HFF-Myc (cell line): ENCODE data around the gene DENND11.

Experiments
- DNase-seq: peaks from one replicate; pipeline ENCODE4 v3.0.0-alpha.2; 2011; ENCODE audit warnings: low read depth; ENCODE audit errors: extremely low read depth
- H3K4me3 ChIP-seq: replicated peaks from 2 replicates; pipeline ENCODE4 v1.5.1; 2011; ENCODE audit warnings: low read depth, mild to moderate bottlenecking, control low read depth, low read length
- CTCF ChIP-seq: IDR thresholded peaks from 2 replicates; pipeline ENCODE4 v1.5.1; 2012; ENCODE audit warnings: mild to moderate bottlenecking, low read depth, low read length, control low read depth; ENCODE audit errors: missing control alignments

The DENND11 gene, protein sequence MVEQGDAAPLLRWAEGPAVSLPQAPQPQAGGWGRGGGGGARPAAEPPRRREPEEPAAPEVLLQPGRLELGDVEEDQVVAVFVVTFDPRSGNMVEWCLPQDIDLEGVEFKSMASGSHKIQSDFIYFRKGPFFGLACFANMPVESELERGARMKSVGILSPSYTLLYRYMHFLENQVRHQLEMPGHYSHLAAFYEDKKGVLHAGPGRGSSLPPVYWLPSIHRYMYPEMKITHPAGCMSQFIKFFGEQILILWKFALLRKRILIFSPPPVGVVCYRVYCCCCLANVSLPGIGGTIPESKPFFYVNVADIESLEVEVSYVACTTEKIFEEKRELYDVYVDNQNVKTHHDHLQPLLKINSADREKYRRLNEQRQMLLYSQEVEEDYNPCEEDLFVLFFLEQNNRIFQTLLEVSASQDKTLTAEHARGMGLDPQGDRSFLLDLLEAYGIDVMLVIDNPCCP

GRCh38 chr7:141702047-141702567, at the start of gene DENND11:
TSS of gene DENND11 (minus strand) at chr7:141702166. CDS start at chr7:141702153, 13 bp downstream.
- DNase-seq, result no peak
- TF ChIP-seq CTCF, result no peak
- peak within 1 kb of the TSS; percentile 55 for H3K4me3 ChIP-seq

DNA sequence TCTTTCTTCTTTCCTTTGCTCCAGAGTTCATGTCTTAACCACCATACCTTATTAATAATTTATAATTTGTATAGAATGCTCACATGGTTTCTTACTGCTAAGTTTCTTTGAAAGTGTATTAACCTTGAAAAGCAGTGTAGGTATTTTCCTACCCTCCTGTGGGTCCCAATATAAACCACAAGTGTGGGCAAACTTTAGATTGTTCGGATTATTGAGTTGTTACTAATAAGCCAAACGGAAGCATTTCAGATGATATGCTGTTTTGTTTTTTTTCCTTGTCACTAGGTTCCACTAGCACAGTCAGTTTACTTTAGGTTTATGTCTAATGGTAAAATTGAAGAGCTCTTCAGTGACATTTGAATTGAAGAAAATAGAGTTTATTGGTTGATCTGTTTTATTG, 46.4 kb upstream of the DENND11 start:
- TF ChIP-seq CTCF, result no peak
- no peak for DNase-seq

DNA sequence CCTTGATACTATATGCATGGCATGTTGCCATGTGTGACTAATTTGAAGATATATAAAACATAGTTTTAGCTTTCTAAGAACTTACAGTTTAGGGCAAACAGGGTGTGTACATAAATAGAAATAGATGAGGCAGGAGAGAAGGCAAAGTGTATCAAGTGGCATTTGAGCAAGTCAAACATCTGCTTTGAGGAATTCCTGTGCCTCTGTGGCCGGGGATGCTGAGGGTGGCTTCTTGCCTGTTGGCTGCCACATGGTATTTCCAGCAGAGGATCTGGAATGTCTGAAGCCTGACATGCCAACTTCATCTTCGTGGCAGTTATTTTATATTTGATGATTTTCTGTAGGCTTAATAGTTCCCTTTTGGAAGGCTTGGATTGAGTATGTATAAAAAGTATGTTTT, 42.2 kb upstream of the DENND11 start:
- no peak for DNase-seq
- H3K4me3 ChIP-seq, result no peak overlapping the region
- TF ChIP-seq CTCF, result no peak

More for the DNA sequence above, 46.4 kb upstream of the DENND11 start:
- H3K4me3 ChIP-seq, result no peak overlapping the region

DNA sequence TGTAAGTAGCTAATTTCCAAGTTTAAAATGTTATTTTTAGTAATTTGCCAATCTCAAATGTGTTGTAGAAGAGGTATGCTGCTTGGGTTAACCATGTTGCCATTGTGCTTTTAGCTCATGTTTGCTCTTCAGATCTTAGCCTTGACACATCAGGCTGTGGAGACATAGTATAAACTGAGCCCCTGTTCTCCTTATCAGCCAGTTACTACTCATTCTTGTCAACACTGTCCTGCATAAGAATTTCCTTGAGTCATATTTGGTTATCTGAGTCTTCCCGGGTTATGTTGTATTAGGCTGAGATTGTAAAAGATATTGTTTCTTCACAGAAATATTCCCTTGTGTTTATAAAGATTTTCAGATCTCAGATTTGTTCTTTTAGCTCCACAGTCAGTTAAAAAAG, 40.3 kb upstream of the DENND11 start:
- no peak overlapping the region for H3K4me3 ChIP-seq
- TF ChIP-seq CTCF, result no peak
- no peak for DNase-seq

GRCh38 chr7:141739250-141739649, 37.3 kb upstream of the DENND11 start:
- TF ChIP-seq CTCF, result no peak
- peak overlapping the region; percentile 76 for H3K4me3 ChIP-seq
- no peak for DNase-seq

DNA sequence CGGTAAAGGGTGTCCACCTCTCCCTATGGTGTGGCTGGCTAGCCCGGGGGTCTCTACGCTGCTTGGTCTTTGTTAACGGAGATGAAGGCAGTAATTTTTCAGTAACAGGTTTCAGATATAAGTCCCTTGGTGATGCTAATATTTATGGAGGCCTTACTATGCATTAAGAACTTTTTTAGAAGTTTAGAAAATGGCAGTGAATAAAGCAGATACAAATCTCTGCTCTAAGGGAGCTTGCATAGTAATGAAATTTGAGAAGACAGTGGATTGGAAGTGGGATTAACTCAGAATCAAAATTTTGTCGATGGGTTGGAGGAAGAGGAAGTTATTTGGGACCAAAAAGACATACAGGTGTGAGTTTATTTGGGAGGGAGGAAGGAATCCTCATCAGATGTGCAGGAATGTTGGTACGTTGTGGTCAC, 36.6 kb upstream of the DENND11 start:
- TF ChIP-seq CTCF, result no peak
- peak overlapping the region; percentile 76 for H3K4me3 ChIP-seq
- no peak for DNase-seq
